Measurements from ENCODE around the gene MS4A4E. TPM values are rescaled to one million over a fixed set of nuclear protein-coding genes. Genes with fewer than 3 reads are reported as not detected.
"Not testable (repeated sequence)": the region's sequence is repeated elsewhere in the genome, so short reads cannot be mapped to it uniquely, and the experiment has no call there.

MS4A4E gene
- total RNA-seq, 2 experiments from 2014 or later, result not detected

- Mint-ChIP-seq H3K4me3 (no peak overlapping the region), H3K4me1 (ENCODE audit: low read depth) (peaks cover 7% of the 10 kb centered on the region), H3K27me3 (ENCODE audit: low read depth) (peaks cover 25% of the 10 kb centered on the region), H3K9me3 (no peaks in the 10 kb centered on the region), H3K36me3 (ENCODE audit: low read depth) (no peaks in the 10 kb centered on the region), H3K27ac (no peak overlapping the region)
- intact Hi-C loops (cut with micrococcal nuclease), result loop anchor here (5.0 kb wide), 1 partner anchor 97 kb away; no protein-coding TSS in a partner anchor
- no peak for DNase-seq
- CTCF ChIA-PET, result interaction anchor here (1.6 kb wide), 1 partner anchor 9 kb away, joined by 3 read pairs; no protein-coding TSS in a partner anchor
These were observed 33.0 kb downstream of the MS4A4E start for GRCh38 chr11:60209977-60210376.

GRCh38 chr11:60208951-60209350 lies 34.0 kb downstream of the MS4A4E start:
- H3K27me3 Mint-ChIP-seq (ENCODE audit: low read depth), result peaks cover 20% of the 10 kb centered on the region
- no peaks in the 10 kb centered on the region for H3K9me3 Mint-ChIP-seq
- CTCF ChIA-PET, result interaction anchor here (1.6 kb wide), 1 partner anchor 10 kb away, joined by 3 read pairs; no protein-coding TSS in a partner anchor
- no peak overlapping the region for H3K27ac Mint-ChIP-seq
- peaks cover 7% of the 10 kb centered on the region for H3K4me1 Mint-ChIP-seq (ENCODE audit: low read depth)
- no peak overlapping the region for H3K4me3 Mint-ChIP-seq
- H3K36me3 Mint-ChIP-seq (ENCODE audit: low read depth), result no peaks in the 10 kb centered on the region
- no peak for DNase-seq
- intact Hi-C loops (cut with micrococcal nuclease), result loop anchor here (5.0 kb wide), 1 partner anchor 98 kb away; no protein-coding TSS in a partner anchor

- Mint-ChIP-seq H3K9me3 (no peaks in the 10 kb centered on the region), H3K4me1 (ENCODE audit: low read depth) (peaks cover 7% of the 10 kb centered on the region), H3K36me3 (ENCODE audit: low read depth) (no peaks in the 10 kb centered on the region), H3K27me3 (ENCODE audit: low read depth) (peaks cover 19% of the 10 kb centered on the region), H3K27ac (no peak overlapping the region), H3K4me3 (no peak overlapping the region)
- no peak for DNase-seq
- CTCF ChIA-PET, result no interaction called here
- intact Hi-C loops (cut with micrococcal nuclease), result loop anchor here (5.0 kb wide), 1 partner anchor 99 kb away; no protein-coding TSS in a partner anchor
These were observed 34.6 kb downstream of the MS4A4E start for GRCh38 chr11:60208146-60208895.

- H3K27ac Mint-ChIP-seq, result no peak overlapping the region
- intact Hi-C loops (cut with micrococcal nuclease), result loop anchor here (5.0 kb wide), 1 partner anchor 101 kb away; no protein-coding TSS in a partner anchor
These were observed 36.3 kb downstream of the MS4A4E start for GRCh38 chr11:60206616-60207015.

GRCh38 chr11:60204922-60205321 lies 38.0 kb downstream of the MS4A4E start:
- Mint-ChIP-seq H3K36me3 (ENCODE audit: low read depth) (no peaks in the 10 kb centered on the region), H3K4me3 (no peak overlapping the region), H3K27me3 (ENCODE audit: low read depth) (peaks cover 16% of the 10 kb centered on the region), H3K9me3 (peaks cover 2% of the 10 kb centered on the region), H3K27ac (no peak overlapping the region), H3K4me1 (ENCODE audit: low read depth) (peaks cover 7% of the 10 kb centered on the region)
- intact Hi-C loops (cut with micrococcal nuclease), result loop anchor here (5.0 kb wide), 1 partner anchor 102 kb away; no protein-coding TSS in a partner anchor
- no peak for DNase-seq
- CTCF ChIA-PET, result no interaction called here

More at GRCh38 chr11:60206616-60207015, 36.3 kb downstream of the MS4A4E start:
- Mint-ChIP-seq H3K27me3 (ENCODE audit: low read depth) (peaks cover 16% of the 10 kb centered on the region), H3K4me3 (no peak overlapping the region), H3K4me1 (ENCODE audit: low read depth) (peaks cover 7% of the 10 kb centered on the region), H3K9me3 (peaks cover 2% of the 10 kb centered on the region), H3K36me3 (ENCODE audit: low read depth) (no peaks in the 10 kb centered on the region)
- CTCF ChIA-PET, result no interaction called here
- DNase-seq, result peak; percentile 22

GRCh38 chr11:60201334-60201733 lies 41.6 kb downstream of the MS4A4E start:
- H3K4me1 Mint-ChIP-seq (ENCODE audit: low read depth); CTCF ChIA-PET; H3K27ac Mint-ChIP-seq; DNase-seq; H3K27me3 Mint-ChIP-seq (ENCODE audit: low read depth); intact Hi-C loops (cut with micrococcal nuclease); H3K9me3 Mint-ChIP-seq; H3K36me3 Mint-ChIP-seq (ENCODE audit: low read depth); H3K4me3 Mint-ChIP-seq: not testable (repeated sequence)

GRCh38 chr11:60197442-60197841 lies 45.5 kb downstream of the MS4A4E start:
- CTCF ChIA-PET, result no interaction called here
- no peak for DNase-seq

GRCh38 chr11:60195923-60196368 lies 47.0 kb downstream of the MS4A4E start:
- H3K4me3 Mint-ChIP-seq, result no peak overlapping the region
- intact Hi-C loops (cut with micrococcal nuclease), result no loop called here
- CTCF ChIA-PET, result interaction anchor here (1.2 kb wide), 1 partner anchor 137 kb away, joined by 3 read pairs; no protein-coding TSS in a partner anchor

More at GRCh38 chr11:60197442-60197841, 45.5 kb downstream of the MS4A4E start:
- Mint-ChIP-seq H3K9me3 (peaks cover 2% of the 10 kb centered on the region), H3K27ac (no peak overlapping the region), H3K4me1 (ENCODE audit: low read depth) (peaks cover 6% of the 10 kb centered on the region), H3K4me3 (no peak overlapping the region), H3K36me3 (ENCODE audit: low read depth) (no peaks in the 10 kb centered on the region), H3K27me3 (ENCODE audit: low read depth) (peaks cover 17% of the 10 kb centered on the region)
- intact Hi-C loops (cut with micrococcal nuclease), result no loop called here

GRCh38 chr11:60194511-60194910 lies 48.4 kb downstream of the MS4A4E start:
- no peaks in the 10 kb centered on the region for H3K9me3 Mint-ChIP-seq
- CTCF ChIA-PET, result interaction anchor here (0.7 to 1.5 kb wide), 2 partner anchors 169 to 218 kb away, joined by 3 to 4 read pairs; no protein-coding TSS in a partner anchor
- no peak for DNase-seq
- no peaks in the 10 kb centered on the region for H3K36me3 Mint-ChIP-seq (ENCODE audit: low read depth)
- intact Hi-C loops (cut with micrococcal nuclease), result no loop called here
- peaks cover 6% of the 10 kb centered on the region for H3K4me1 Mint-ChIP-seq (ENCODE audit: low read depth)
- no peak overlapping the region for H3K4me3 Mint-ChIP-seq
- peaks cover 17% of the 10 kb centered on the region for H3K27me3 Mint-ChIP-seq (ENCODE audit: low read depth)
- H3K27ac Mint-ChIP-seq, result no peak overlapping the region

More at GRCh38 chr11:60195923-60196368, 47.0 kb downstream of the MS4A4E start:
- Mint-ChIP-seq H3K27ac (no peak overlapping the region), H3K36me3 (ENCODE audit: low read depth) (no peaks in the 10 kb centered on the region), H3K4me1 (ENCODE audit: low read depth) (peaks cover 6% of the 10 kb centered on the region), H3K27me3 (ENCODE audit: low read depth) (peaks cover 17% of the 10 kb centered on the region), H3K9me3 (no peaks in the 10 kb centered on the region)
- DNase-seq, result no peak

- intact Hi-C loops (cut with micrococcal nuclease), result loop anchor here (1.0 kb wide), 2 partner anchors 371 to 440 kb away; no protein-coding TSS in a partner anchor
- Mint-ChIP-seq H3K27me3 (ENCODE audit: low read depth) (peaks cover 17% of the 10 kb centered on the region), H3K4me1 (ENCODE audit: low read depth) (peaks cover 6% of the 10 kb centered on the region), H3K4me3 (no peak overlapping the region), H3K9me3 (no peaks in the 10 kb centered on the region), H3K27ac (no peak overlapping the region), H3K36me3 (ENCODE audit: low read depth) (no peaks in the 10 kb centered on the region)
- CTCF ChIA-PET, result interaction anchor here (0.6 to 1.5 kb wide), 4 partner anchors 12 to 217 kb away, joined by 3 to 4 read pairs (median 3); no protein-coding TSS in a partner anchor
- peak; percentile 79 for DNase-seq
These were observed 49.1 kb downstream of the MS4A4E start for GRCh38 chr11:60193687-60194433.

- H3K9me3 Mint-ChIP-seq; H3K4me3 Mint-ChIP-seq; H3K36me3 Mint-ChIP-seq (ENCODE audit: low read depth); intact Hi-C loops (cut with micrococcal nuclease); DNase-seq; H3K4me1 Mint-ChIP-seq (ENCODE audit: low read depth); H3K27ac Mint-ChIP-seq: not testable (repeated sequence)
- H3K27me3 Mint-ChIP-seq (ENCODE audit: low read depth), result peaks cover 14% of the 10 kb centered on the region
- CTCF ChIA-PET, result interaction anchor here (0.6 to 1.4 kb wide), 4 partner anchors 9 to 34 kb away, joined by 3 read pairs; no protein-coding TSS in a partner anchor
These were observed 50.4 kb downstream of the MS4A4E start for GRCh38 chr11:60192564-60192963.

- H3K27ac Mint-ChIP-seq; CTCF ChIA-PET; H3K36me3 Mint-ChIP-seq (ENCODE audit: low read depth); H3K27me3 Mint-ChIP-seq (ENCODE audit: low read depth); H3K4me1 Mint-ChIP-seq (ENCODE audit: low read depth); DNase-seq; H3K9me3 Mint-ChIP-seq; intact Hi-C loops (cut with micrococcal nuclease); H3K4me3 Mint-ChIP-seq: not testable (repeated sequence)
These were observed 54.5 kb downstream of the MS4A4E start for GRCh38 chr11:60188481-60188880.
